ENCODE results near the gene PDCD11. TPM values are rescaled to one million over a fixed set of nuclear protein-coding genes. Genes with fewer than 3 reads are reported as not detected.
"Not testable (repeated sequence)": the region's sequence is repeated elsewhere in the genome, so short reads cannot be mapped to it uniquely, and the experiment has no call there.

Gene PDCD11
- polyA plus RNA-seq, 1 donor = 31.0 TPM

DNA sequence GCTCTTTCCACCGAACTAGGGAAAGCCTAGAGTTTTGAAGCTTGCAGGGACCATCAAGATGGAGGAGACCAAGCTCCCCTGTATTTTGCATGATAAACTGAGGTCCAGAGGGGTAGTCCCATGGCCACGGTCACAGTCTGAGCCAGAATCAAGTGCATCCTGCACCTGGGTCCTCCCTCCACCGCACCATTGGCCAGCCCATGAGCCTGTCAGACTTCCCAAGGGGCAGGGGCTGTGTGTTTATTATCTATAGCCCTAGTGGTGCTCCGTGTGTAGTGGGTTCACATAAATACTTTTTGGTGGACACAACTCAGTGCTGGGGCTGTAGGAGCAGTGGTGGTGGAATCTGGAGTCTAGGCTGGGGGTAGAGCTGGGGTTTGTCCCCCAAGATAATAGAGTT, 79.0 kb downstream of the PDCD11 start:
- DNase-seq = no peak

DNA sequence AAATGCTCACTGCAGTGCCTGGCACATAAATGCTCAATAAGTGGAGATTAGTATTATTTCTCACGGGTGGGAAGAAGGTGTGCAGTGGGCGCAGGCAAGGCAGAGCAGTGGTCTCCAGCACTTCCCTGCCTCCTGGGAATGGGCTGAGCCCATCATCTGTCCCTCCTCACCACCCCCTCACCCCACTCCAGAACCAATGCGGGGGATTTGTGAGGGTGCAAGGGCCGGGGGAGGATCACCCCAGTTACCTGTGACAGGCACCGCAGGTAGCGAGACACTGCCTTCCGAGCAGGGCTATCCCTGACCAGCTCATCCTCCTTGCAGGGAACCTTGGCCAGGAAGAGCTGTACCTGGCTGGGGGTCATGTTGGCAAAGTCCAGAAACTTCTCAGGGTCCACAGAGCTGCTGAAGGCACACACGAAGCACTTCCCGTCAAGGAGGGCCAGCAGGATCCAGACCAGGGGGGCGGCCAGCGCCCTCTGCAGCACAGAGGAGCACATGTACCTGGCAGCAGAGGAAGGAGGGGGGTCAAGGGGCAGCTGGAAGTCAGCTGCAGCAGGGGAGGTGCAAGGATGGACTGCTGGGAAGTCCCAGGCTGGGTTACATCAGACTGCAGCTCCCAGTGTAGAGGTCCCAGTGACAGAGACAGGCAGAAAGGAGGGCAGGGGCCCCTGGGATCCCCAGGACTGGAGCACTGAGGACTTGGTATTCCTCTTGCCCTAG, 79.8 kb downstream of the PDCD11 start:
- no peak for DNase-seq

DNA sequence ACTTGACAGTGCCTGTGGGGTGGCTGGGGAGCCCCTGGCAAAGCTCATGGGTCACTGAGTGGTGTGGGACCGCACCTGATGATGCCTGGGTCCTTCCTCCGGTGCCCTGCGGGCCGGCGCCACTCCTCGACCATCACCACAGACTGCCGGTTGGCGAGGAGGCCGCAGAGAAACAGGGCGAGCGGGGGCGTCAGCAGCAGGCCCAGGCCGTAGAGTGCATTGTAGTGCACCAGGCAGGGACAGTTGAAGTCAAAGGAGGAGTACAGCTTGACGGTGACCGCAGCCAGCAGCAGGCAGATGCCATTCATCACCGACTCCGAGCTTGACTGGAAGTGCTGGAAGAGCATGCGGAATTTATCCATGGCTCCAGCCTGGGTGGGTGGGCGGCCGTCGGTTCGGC, 82.2 kb downstream of the PDCD11 start:
- no peak for DNase-seq

DNA sequence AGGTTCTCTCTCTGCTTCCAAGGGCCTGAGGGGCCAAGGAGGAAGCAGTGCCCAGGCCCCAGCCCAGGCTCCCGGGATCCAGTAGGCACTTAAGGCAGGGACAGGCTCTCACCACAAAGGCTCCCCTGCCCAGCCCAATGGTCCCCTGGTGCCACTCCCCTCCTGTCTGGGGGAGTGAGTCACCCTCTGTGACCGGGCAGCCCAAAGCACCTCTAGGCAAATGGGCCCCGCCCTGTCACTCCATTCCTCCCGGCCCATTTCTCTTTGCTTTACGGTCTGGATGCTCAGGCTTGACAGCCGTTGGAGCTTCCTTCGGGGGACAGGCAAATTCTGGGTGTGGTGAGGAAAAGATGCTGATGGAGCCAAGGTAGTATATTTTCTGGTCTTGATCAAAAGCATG, 82.7 kb downstream of the PDCD11 start, which contains the start of gene CALHM3:
Gene CALHM3, minus strand, starts transcription at position 106 of the 400 bp plus-strand sequence. CDS start 208 bp downstream, outside the sequence.
- DNase-seq = no peak

DNA sequence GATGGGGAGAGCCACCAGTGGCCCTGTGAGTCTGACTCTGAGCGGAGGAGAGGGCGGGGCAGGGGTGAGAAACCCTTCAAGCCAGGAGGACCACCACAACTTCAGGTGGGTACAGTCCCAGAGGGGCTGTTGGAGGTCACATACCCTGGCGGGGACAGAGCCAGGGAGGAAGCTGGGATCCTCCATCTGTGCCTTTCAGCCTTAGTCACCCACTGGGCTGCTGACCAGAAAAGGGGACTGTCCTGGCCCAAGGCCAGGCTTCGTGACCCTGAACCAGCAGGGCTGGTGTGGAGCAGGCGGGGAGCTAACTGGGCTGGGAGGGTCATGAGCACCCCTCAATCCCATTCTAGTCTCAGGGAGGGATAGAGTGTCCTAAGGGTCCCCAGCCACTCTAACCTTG, 84.1 kb downstream of the PDCD11 start:
- no peak for DNase-seq

DNA sequence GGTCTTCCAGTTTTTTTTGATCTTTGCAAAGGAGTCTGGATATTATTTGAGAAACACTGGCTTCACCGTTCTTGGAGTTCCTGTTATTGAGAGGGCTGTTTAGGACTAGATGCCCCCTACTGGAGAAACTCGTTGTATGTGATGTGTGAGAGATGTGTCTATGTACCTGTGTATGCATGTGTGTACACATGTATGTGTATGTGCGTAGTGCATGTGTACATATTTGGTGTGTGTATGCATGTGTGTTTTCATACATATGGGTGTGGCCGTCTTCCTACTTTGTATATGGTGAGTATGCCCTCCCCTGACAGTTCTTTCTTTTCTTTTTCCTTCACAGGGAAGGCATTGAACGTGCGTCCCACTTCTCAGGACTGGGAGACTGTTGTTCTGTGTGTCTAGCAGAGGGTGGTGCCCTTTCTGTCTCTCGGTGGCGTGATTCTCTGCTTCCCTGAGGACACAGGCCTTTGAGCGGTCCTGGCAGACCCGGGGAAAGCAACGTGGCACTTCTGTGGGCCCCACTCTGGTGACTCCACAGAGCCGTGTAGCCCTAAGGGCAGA, 85.6 kb downstream of the PDCD11 start:
- DNase-seq = peak; percentile 45

DNA sequence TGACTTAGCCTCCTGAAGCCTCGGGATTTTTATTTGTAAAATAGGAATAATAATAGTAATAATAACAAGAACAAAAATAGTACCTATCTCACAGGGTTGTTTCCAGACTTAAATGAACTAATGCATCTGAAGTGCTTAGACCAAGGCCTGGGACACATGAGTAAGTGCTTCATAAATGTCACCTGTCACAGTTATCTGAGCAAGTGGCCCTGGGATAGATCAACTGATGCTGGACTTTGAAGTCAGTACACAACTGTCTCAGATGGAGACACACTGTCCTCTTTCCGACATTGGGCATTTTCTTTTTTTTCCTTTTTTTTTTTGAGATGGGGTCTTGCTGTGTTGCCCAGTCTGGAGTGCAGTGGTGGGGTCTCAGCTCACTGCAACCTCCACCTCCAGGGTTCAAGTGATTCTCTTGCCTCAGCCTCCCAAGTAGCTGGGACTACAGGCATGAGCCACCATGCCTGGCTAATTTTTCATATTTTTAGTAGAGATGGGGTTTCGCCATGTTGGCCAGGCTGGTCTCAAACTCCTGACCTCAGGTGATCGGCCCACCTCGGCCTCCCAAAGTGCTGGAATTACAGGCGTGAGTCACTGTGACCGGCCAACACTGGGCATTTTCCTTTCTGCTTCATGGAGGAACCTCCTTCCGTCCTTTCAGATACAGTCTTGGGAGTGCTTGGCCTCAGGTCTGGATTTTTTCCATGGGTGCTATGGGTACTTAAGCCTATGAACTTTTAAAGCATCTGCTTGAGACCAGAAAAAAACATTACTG, 90.4 kb downstream of the PDCD11 start:
- DNase-seq = not testable (repeated sequence)

DNA sequence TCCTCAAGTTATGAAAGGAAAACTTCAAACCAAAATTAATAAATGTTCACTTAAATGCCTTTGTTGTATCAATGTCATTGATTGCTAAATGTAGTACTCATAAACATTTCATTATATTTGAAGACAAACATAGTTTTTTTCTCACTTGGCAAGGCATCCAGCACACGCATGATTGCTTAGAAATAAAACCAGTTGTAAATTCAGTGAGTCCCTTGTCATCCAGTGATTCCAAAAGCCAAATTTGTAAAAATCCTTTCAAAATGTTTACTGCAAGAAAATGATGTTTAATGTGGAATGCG, 90.9 kb downstream of the PDCD11 start:
- no peak for DNase-seq

DNA sequence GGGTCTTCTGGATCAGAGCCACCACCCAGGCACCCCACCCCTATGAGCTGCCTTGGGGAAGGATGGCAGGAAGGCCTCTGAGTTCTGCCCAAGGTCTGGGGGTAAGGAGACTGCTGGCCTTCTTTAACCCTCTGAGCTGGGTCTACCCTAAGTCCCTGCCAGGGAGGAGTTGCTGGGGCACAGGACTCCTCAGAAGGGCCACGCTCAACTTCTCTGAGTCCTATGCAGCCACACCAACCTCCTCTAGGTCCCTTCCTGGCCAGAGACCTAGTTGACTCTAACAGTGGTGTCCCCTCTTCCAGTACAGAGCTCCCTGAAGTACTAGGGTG, 94.5 kb downstream of the PDCD11 start:
- DNase-seq = no peak

DNA sequence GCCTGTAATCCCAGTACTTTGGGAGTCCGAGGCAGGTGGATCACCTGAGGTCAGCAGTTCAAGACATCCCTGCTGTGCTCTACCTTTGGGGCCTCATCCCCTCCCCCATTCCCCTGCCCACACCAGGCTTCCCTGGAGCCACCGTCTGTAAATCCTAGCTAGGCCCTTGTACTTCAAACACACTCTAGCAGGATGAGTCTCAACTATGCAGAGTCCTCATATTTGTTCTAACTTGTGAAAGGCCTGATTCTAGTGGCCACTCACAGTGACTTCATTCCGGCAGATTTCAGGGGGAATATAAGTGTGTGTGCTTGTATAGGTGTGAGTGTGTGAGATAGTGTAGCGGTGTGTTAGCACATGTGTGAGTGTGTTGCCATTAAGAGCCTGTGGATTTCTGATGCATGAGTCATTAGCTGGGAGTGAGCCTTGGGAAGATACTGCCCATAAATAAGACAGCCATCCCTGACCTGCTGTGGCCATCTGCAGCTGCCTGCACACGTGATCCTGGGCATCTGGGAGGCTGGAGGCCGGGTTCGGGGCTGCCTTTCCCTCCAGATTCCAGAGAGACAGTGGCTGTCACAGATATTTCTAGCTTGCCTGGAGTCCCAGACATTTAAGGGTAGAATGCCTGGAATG, 95.4 kb downstream of the PDCD11 start:
- DNase-seq = peak; percentile 46

DNA sequence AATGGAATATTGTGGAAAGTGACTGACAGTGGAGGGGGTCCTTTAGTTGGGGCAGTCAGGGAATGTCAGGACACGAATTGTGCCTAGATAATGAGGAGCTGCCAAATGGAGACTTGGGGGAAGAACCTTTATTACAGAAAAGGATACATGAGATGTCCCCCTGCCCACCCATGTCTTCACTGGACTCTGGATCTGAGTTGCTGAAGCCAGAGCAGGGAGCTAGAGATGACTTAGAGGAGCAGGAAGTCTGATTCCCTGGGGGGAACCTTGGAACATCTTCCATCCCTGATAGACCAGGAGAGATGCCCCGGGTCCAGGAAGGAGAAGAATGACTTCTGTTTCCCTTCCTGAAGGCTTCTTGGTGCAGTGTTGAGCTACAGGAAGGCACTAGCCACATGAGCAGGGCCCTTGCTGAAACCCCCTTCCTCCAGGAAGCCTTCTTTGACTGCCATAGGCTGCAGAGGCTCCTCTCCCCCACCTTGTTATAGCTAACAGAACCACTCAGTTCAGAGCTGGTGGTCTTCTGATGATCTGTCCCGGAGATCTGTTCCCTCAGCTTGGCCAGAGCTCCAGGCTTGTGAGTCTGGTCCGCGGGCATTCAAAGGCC, 96.3 kb downstream of the PDCD11 start:
- no peak for DNase-seq

DNA sequence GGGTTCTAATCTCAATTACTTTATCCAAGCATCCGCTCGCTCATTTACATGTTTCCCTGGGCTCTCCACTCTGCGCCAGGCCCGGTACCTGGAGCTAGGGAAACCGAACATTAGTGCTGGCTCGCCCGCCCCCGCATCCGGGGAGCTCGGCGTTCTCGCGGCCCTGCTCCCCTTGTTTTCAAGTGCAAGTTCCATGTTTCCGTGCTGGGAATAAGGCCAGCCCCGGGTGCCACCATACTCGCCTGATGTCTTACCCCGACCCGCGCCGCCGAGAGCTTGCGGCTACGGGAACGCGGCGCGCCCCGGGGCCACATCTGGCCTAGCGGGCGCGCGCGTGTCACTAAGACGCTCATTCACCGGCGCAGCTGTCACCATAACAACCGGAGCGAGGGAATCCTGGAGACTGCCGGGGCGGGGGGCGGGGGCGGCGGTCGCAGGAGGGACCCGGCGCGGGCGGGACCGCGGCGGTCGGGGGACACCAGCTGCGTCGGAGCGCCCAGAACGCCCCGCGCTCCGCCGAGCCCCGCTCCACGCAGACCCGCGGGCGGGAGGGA, 97.0 kb downstream of the PDCD11 start, which contains the start of gene NEURL1:
Gene NEURL1, plus strand, starts transcription at position 344 of the 554 bp plus-strand sequence. CDS start 683 bp downstream, outside the sequence.
- peak; percentile 52 for DNase-seq

DNA sequence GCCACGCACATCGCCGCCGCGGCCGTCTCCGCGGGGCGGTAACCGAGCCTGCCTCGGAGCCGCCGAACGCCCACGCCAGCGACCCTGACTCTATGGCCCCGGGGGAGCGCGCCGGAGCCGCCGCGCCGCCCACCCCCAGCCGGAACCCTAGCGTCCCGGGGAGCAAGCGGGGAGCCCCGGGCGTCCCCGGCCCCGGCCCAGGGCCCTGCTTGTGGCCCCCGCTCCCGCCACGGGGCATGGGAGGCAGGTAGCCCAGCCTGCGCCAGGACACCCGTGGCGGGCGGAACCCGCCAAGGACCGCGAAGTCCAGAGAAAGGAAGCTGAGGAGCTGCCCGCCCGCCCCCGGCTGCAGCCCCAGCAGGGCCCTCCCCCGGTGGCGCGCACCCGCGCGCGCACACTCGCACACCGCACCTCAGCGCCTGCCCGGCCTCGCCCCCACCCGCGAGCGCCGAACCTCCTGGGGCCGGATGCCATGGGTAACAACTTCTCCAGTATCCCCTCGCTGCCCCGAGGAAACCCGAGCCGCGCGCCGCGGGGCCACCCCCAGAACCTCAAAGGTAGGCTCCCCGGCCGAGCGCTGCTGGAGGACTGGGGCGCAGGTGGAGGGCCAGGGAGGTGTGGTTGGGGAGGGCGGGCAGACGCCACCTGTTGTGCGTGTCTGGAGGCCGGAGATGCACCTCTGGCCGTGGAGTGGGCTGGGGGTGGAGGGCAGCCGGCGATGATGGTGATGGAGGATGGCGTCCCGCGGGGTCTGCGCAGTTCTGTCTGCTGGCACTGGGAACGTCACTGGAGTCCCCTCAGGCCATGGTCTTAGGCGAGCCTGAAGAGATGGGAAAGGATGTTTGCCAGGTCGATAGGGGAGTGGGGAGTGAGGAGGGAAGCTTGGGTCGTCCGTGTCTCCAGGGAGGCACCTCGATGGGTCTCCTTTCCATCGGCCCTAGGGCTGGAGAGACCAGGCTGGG, 97.8 kb downstream of the PDCD11 start:
- no peak for DNase-seq

DNA sequence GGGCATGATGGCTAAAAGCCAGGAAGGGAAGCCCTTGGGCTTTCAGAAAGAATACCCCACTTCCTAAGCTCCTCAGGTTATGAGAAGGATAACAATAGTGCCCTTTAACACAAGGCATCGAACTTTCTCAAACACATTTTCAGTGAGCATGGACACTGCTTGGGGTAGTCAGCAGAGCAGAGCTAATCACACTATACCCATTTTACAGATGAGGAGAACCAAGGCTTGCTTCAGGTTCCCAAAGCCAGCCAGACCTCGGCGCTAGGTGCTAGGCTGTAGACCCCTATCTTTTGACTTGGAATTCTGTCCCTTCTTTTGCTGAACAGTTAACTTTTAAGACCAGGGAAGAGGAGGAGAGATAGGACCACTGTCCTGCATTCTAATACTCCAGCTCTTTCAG, 98.9 kb downstream of the PDCD11 start:
- no peak for DNase-seq

Other genes with a start within 250 kb of the PDCD11 start
- 133 TPM for gene NT5C2, start 203.4 kb upstream of the PDCD11 start, polyA plus RNA-seq (ENCODE audit: insufficient read length)
- not detected for gene RPEL1, start 150.7 kb upstream of the PDCD11 start, polyA plus RNA-seq (ENCODE audit: insufficient read length)
- gene INA, start 119.5 kb upstream of the PDCD11 start, polyA plus RNA-seq (ENCODE audit: insufficient read length) = 0.22 TPM
- 7.8 TPM for gene PCGF6, start 45.5 kb upstream of the PDCD11 start, polyA plus RNA-seq (ENCODE audit: insufficient read length)
- gene TAF5, start 28.6 kb upstream of the PDCD11 start, polyA plus RNA-seq (ENCODE audit: insufficient read length) = 3.9 TPM
- gene ATP5MK, start 151 bp upstream of the PDCD11 start, polyA plus RNA-seq (ENCODE audit: insufficient read length) = 211 TPM
- 16.9 TPM for gene CALHM2, start 55.7 kb downstream of the PDCD11 start, polyA plus RNA-seq (ENCODE audit: insufficient read length)
- 0.06 TPM for gene CALHM1, start 62.3 kb downstream of the PDCD11 start, polyA plus RNA-seq (ENCODE audit: insufficient read length)
- gene CALHM3, start 82.6 kb downstream of the PDCD11 start, polyA plus RNA-seq (ENCODE audit: insufficient read length) = not detected
- 40.7 TPM for gene NEURL1, start 97.1 kb downstream of the PDCD11 start, polyA plus RNA-seq (ENCODE audit: insufficient read length)